Neutrophil (primary cell): Measurements from ENCODE around the gene CBX7.

Experiments used
- H3K27ac ChIP-seq: fragments of 200-600 bp; sonication (generic); 2 replicates; pipeline ENCODE4 v1.5.1; 2016; ENCODE audit warnings: mild to moderate bottlenecking, moderate library complexity
- H3K27me3 ChIP-seq: fragments of 200-600 bp; sonication (generic); 2 replicates; pipeline ENCODE4 v1.6.0; 2016; ENCODE audit warnings: mild to moderate bottlenecking
- H3K36me3 ChIP-seq: fragments of 200-600 bp; sonication (generic); 2 replicates; pipeline ENCODE4 v1.5.1; 2017
- H3K4me1 ChIP-seq, 2 experiments: fragments of 200-600 bp in 1 of 2; sonication (generic) in 1 of 2; 1 replicate in 1 of 2; 2 replicates in 1 of 2; pipeline versions ENCODE4 v1.5.1 to v1.6.1; 2013 to 2016; ENCODE audit warnings: low read depth in 1 of 2, low read length in 1 of 2, mild to moderate bottlenecking in 1 of 2, moderate library complexity in 1 of 2; ENCODE audit not compliant: control insufficient read depth in 1 of 2, insufficient read depth in 1 of 2
- H3K4me3 ChIP-seq, 2 experiments: fragments of 200-600 bp in 1 of 2; sonication (generic) in 1 of 2; 1 replicate in 1 of 2; 2 replicates in 1 of 2; pipeline ENCODE4 v1.5.1; 2013 to 2016; ENCODE audit warnings: low read depth in 1 of 2, low read length in 1 of 2, mild to moderate bottlenecking in 1 of 2, moderate library complexity in 1 of 2
- H3K9me3 ChIP-seq: fragments of 200-600 bp; sonication (generic); 2 replicates; pipeline ENCODE4 v1.5.1; 2016
- CTCF ChIP-seq: fragments of 200-600 bp; sonication (generic); IDR thresholded peaks from 2 replicates; pipeline ENCODE4 v1.5.1; 2016; ENCODE audit warnings: antibody characterized with exemption

The CBX7 gene

GRCh38 chr22:39101226-39101625 is 51.3 kb downstream of the CBX7 start:
- H3K27ac ChIP-seq = no peak overlapping the region
- H3K9me3 ChIP-seq = no peaks in the 10 kb centered on the region
- no peak for TF ChIP-seq CTCF
- no peaks in the 10 kb centered on the region for H3K27me3 ChIP-seq
- peaks cover 19 to 31% of the 10 kb centered on the region in 2 experiments for H3K4me1 ChIP-seq
- no peak overlapping the region for H3K4me3 ChIP-seq
- no peaks in the 10 kb centered on the region for H3K36me3 ChIP-seq

GRCh38 chr22:39098576-39098975 is 53.9 kb downstream of the CBX7 start:
- Histone ChIP-seq H3K4me3 (no peak overlapping the region), H3K27me3 (no peaks in the 10 kb centered on the region), H3K27ac (no peak overlapping the region), H3K36me3 (no peaks in the 10 kb centered on the region), H3K9me3 (no peaks in the 10 kb centered on the region), H3K4me1 (peaks cover 38 to 56% of the 10 kb centered on the region in 2 experiments)
- TF ChIP-seq CTCF = no peak

- Histone ChIP-seq H3K27ac (peak overlapping the region; percentile 61), H3K4me1 (peaks cover 43 to 60% of the 10 kb centered on the region in 2 experiments), H3K36me3 (no peaks in the 10 kb centered on the region), H3K4me3 (no peak overlapping the region), H3K9me3 (no peaks in the 10 kb centered on the region), H3K27me3 (no peaks in the 10 kb centered on the region)
- TF ChIP-seq CTCF = no peak
Observed at GRCh38 chr22:39098026-39098425, 54.5 kb downstream of the CBX7 start.

- Histone ChIP-seq H3K27me3 (no peaks in the 10 kb centered on the region), H3K4me1 (peaks cover 50 to 66% of the 10 kb centered on the region in 2 experiments), H3K36me3 (no peaks in the 10 kb centered on the region), H3K9me3 (no peaks in the 10 kb centered on the region), H3K27ac (peak within 1 kb of the TSS; percentile 61), H3K4me3 (no peak within 1 kb of the TSS)
- TF ChIP-seq CTCF = no peak
Observed at GRCh38 chr22:39097098-39098020, 55.1 kb downstream of the CBX7 start, which contains the start of gene APOBEC3H. TSS of gene APOBEC3H (plus strand) at chr22:39097244. CDS start at chr22:39100279, 3,035 bp downstream.

GRCh38 chr22:39095971-39096370 is 56.5 kb downstream of the CBX7 start:
- no peaks in the 10 kb centered on the region for H3K9me3 ChIP-seq
- no peaks in the 10 kb centered on the region for H3K27me3 ChIP-seq
- peak overlapping the region; percentile 79 for H3K27ac ChIP-seq
- TF ChIP-seq CTCF = no peak
- H3K4me3 ChIP-seq = no peak overlapping the region
- no peaks in the 10 kb centered on the region for H3K36me3 ChIP-seq
- H3K4me1 ChIP-seq = peaks cover 64 to 80% of the 10 kb centered on the region in 2 experiments
